ENCODE measurements around the gene DHFR.

Gene DHFR

DNA sequence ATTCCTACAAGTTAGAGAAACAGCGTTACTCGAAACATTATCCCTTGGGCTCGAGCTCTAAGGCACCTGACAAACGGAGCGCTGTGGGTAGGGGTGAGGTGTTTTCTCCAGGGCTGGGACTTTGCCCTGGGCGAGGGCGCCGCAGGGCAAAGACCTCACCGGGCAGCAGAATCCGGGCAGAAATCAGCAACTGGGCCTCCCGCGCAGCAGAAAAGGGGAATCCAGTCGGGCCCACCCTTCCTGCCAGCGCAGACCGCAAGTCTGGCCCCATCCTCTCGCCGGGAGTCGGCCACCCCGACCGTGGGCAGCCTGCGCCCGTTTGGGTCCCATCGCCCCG, 761 bp downstream of the DHFR start:
- DNase-seq, result no peak

DNA sequence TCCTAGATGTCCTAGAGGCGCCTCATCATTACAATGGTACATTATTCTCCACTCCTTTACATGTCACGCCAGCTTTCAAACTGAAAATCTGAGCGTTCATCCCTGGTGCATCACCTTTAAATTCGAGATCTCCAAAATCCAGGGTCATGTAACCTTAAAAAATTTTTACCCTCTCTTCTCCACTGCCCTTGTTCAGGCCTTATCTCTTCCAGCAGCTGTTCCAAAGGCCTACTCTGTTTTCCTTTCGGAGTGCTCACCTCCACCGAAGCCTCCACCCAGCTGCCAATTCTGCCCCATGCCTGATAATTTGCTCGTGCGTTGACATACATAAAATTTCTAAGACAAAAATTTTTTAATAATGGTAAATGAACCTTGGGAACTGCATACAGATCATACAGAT, 1.3 kb downstream of the DHFR start:
- DNase-seq, result no peak

DNA sequence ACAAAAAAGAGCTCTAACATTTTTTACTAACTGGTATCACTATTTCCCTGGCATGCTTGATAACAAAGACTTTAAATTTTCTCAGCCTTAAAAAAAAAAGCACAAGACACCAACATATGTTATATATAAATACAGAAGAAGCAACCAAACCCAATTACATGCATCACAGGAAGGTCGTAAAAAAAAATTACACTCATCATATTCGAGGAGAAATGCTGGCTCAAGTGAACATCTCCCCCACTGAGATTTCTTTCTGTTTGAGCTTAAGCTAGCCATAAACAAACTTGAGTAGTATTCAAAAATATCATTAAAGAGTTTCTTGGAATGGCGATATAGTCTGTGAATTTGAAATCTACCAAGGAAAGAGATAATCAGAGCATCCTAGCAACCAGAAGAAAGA, 7.9 kb downstream of the DHFR start:
- no peak for DNase-seq

DNA sequence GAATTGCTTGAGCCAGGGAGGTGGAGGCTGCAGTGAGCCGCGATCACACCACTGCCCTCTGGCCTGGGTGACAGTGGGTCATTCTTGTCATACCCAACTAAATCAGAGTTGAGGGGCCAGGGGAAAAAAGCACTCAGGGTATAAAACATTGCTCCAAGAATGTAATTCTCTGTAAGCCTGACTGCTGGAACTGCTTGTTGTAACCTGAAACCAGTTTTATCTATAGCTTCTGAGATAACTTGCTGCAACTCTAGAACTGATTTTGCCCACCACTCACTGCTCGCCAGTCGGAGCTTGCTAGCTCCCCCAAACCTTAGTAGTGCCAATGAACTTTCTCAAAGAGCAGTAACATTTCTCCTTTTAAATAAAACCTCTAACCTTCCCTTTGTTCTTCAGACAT, 9.9 kb downstream of the DHFR start:
- no peak for DNase-seq

DNA sequence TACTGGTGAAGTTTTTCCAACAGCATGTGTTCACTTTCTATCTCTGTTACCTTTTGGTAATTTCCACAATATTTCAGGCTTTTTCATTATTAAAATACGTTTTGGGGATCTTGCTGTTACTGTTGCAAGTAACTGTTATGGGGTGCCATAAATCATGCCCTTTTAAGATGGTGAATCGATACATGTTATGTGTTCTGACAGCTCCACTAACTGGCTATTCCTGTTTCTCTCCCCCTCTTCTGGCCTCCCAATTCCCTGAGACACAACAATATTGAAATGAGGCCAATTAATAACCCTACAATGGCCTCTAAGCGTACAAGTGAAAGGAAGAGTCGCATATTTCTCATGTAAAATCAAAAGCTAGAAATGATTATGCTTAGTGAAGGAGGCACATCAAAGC, 13.4 kb downstream of the DHFR start:
- DNase-seq, result no peak

DNA sequence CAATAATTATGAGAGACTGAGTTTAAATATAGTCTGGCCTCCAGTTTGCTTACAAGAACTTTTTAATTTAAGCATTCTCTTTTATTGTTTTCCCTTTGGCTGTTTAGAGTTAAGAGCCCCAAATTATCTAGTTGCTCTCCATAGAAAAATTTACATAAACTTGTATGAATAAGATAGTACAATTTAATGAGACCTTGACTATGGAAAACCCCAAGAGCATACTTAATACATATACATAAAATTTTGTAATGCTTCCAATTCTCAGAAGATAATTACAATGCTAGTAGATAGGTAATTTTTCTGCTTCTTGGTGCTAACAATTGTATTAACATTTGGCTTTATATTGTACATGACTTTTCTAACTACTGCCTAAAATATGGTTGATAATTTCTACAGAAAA, 20.6 kb downstream of the DHFR start:
- no peak for DNase-seq

DNA sequence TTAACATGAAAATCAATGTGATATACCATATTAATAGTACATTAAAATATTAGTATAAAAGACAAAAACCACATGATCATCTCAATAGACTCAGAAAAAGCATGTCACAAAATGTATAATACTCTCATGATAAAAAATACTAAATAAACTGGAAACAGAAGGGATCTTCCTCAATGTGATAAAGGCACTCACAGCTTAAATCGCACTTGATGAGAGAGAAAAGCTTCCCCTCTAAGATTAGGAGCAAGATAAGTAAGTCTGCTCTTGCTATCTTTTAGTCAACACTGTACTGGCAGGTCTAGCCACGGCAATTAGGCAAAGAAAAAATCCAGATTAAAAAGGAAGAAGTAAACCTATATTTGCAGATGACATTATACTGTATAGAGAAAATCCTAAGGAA, 22.1 kb downstream of the DHFR start:
- DNase-seq, result no peak

DNA sequence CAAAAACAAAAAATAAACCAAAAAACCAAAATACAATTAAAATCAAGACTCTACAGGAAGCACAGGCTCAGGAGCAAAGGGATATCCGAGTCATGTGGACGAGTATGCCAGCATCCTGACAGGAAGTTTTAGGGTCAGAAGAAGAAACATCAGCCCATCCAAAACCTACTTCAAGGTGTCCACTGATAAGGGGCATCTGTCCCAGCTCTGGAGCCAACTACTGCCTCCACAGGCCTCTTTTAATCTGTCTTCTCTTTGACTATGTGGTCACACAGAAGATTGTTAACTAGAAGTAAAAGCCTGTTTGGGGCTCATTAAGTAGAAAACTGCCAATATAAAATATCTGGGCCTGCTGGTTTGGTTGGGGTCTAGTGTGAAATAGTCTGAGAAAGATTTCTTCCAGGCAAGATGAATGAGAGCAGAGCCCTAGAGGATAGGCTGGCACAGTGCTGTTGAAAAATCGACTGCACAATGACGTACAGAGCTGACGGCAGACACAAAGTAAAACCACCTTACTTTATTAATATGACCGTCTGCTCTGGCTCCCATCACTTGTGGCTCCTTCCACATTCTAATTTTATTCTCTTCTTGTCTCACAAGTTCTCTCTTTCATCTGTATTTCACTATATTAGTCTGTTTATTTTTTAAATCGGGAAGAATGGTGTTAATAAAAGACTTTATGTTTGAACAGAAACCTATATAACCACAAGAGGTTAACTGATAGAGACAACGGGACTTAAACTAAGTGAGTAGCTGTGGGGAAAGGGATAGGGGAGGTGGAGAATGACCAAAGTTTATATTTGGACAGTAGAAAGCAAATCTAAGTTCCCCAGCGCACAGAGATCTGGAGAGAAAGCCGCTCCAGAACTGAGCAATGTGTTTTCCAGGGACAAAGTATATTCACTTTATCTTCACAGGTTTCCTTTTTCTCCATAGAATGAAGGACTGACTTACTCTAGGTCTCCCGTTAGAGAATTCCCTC, 23.2 kb downstream of the DHFR start:
- no peak for DNase-seq

DNA sequence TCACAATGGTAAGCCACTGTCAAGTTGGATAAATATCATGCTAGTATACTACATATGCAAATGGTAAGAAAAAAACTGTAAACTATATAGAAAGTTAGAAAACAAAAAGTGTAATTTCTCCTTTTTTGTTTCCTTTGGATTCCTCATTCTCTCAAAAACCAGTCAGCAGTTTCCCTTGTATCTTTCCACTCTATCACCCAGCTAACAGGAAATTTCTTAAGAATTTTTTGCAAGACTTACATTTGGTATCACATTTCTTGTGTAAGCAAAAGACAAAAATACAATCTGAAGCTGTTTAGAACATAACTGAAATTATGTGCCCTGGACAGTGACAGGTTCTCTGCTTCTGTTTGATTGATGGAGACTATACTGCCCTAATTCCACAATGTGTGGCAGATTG, 25.5 kb downstream of the DHFR start:
- no peak for DNase-seq

DNA sequence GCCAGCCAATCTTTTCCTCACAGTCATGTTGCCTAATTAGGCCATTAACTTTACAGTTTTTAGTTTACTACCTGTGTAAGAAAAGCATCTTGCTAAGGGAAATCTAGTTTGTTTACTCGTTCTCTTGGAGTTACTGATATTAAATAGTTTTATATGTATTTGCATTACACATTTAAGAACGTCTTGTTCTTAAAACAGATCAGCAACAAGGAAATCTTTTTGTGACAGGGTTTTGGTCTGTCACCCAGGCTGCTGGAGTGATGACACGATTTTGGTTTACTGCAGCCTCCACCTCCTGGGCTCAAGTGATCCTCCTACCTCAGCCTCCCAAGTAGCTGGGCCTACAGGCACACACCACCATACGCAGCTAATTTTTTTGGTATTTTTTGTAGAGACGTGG, 29.6 kb downstream of the DHFR start:
- no peak for DNase-seq

DNA sequence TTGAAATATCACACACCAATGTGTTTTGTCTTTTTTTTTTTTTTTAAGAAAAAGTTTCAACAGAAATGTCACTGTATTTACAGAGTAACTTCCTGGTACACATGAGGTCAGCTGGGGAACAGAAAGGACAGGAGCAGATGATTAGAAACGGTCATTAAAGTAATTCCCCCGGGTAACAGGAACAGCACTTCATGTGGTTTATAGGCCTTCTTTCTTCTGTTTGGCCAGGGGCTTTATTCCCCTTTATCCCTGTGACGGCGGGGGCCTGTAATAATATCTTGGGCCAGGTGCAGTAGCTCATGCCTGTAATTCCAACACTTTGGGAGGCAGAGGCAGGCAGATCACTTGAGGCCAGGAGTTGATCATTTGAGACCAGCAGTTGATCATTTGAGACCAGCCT, 30.8 kb downstream of the DHFR start:
- DNase-seq, result no peak

DNA sequence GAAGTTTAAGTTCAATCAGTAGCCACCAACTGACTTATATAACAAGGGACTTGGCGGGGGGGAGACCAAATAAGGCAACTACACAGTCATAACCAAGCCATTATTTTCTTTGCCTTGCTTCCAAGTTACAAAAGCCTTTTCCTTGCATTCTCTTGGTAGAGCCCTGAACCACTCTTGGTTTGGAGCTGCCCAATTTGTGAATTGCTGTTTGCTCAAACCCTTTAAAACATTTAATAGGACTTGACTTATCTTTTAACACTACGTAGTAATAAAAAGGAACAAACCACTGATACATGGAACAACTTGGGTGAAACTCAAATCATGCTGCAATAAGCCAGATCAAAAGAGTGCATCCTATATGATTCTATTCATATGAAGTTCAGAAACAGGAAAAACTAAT, 32.0 kb downstream of the DHFR start:
- no peak for DNase-seq

DNA sequence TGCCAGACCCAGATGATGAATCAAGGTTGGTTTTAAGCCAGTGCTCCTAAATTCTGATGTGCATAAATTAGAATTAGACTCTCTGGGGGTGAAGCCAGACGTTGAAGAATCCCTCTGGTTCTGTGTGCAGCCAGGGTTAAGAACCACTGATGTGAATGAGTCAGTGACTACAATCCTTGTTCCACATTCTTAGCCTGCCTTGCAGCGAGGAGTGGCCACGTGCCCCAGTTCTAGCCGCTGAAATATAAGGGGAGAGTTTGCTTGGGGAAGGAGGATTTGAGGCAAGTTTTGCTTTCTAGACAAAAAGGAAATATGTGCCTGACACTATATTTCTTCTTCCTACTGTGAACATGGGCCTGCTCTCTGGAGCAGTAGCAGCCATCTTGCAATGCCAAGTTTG, 34.6 kb downstream of the DHFR start:
- DNase-seq, result no peak

DNA sequence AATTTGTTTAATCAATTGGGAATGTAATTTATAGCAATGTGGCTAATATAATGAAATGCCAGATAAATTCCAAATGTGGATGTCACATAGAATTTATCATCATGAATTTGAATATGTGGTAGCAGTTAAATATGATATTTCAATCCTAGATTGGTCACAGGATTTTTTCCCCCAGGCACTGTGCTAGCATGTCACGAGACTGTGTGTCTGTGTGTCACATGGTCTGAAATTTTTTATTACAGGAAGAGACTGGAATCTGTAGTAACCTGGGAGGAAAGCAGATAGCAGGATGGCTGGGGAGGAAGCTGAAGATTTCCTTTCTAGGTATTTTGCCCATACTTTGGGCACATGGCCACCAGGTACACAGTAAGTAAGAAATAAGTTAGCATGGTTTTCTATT, 35.7 kb downstream of the DHFR start:
- no peak for DNase-seq

DNA sequence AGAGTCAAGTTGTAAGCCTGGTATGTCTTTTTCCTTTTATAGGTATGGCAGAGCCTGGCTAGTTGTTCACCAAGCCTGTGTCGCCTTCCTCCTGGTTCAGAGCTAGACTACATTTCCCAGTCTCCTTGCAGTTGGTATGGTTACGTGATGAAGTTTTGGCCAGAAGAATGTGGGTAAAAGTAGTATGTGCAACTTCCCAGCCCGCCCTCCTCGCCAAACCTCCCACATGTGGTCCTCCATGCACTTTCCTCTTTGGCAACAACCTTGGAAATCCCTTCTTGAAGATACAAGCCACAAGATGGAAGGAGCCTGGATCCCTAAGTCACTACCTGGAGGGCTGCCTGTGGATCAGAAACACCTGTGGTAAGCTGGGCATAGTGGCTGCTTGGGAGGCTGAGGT, 36.3 kb downstream of the DHFR start:
- DNase-seq, result no peak

DNA sequence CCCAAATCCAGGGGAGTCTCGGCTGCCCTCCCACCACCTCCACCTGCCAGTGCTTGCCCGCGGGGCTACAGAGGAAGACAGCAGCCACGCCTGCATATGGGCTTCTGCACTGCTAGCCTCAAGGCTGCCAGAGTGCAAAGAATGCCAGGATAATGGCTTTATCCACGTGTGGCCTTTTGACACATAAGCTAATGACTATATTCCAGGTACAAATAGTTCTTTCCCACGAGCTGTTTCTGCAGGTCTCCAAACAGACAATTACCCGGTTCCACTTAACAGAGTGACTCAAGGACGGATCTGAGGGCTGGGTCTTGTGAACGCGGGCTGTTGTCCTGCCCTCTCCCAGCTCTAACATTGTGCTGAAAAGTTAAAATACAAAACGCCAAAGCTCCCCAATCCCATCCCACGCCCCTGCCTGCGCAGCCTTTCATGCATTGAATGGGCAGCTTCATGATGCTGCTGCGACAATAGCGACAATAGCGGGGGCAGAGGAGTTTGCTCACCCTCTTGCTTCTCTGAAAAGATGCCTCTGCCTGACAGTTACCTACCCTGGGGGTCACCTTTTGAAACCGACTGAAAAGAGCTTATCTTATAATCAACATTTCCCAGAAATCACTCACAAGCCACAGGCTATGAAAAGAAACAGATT, 39.4 kb downstream of the DHFR start:
- DNase-seq, result no peak

DNA sequence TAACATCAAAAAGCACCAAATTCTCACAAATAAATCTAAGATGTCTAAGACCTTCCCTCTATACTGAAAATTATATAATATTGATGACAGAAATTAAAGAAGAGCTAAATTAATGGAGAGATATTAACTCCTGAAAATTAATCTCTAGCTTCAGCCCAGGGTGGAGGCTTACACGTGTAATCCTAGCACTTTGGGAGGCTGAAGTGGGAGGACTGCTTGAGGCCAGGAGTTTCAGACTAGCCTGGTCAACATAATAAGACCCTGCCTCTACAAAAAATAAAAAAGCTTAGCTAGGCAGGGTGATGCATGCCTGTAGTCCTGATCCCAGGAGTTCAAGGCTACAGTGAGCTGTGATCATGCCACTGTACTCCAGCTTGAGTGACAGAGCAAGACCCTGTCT, 45.1 kb downstream of the DHFR start:
- no peak for DNase-seq

DNA sequence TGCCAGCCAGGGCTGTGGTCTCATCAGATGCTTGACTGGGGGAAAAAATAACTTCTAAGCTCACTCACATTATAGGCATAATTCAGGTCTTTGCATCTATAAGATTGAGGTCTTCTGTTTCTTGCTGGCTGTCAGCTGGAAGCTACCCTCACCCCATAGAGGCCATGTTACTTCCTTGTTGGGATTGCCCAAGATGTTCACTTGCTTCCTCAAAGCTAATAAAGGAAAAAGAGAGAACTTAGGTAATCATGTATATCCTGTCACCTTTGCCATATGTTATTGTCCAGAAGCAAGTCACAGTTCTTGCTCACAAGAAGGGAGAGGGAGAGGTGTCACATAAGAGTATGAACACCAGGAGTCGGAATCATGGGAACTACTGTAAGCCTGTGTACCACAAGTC, 46.1 kb downstream of the DHFR start:
- no peak for DNase-seq

DNA sequence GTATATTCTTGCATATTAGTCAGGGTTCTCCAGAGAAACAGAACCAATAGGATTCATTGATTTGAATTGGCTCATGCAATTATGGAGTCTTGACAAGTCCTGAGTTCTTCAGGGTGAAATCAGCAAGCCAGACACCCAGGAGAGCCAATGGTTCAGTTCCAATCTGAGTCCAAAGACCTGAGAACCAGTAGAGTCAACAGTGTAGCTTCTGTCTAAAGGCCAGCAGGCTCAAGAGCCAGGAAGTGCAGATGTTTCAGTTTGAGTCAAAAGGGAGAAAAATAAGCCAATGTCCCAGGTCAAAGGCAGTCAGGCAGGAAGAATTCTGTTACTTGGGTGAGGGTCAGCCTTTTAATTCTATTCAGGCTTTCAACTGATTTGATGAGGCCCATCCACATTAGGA, 47.0 kb downstream of the DHFR start:
- no peak for DNase-seq

DNA sequence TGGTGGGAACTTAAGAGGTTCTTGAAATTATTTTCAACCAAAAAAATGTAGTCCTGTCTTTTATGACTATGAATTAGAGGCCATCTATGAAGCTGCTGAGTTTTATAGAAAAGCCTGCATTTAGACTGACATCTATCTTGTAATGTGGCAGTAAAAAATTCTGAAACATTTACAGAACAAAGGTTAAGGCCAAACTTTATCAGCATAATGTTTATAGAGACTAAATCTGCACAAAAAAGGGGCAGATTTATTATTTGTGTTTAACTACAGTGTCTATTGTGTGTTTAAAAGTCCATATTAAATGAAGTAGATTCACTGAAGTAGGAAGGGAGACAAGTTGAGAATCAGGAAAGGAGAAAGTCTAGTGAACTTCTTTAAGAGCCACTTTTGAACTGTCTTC, 47.4 kb downstream of the DHFR start:
- DNase-seq, result no peak

DNA sequence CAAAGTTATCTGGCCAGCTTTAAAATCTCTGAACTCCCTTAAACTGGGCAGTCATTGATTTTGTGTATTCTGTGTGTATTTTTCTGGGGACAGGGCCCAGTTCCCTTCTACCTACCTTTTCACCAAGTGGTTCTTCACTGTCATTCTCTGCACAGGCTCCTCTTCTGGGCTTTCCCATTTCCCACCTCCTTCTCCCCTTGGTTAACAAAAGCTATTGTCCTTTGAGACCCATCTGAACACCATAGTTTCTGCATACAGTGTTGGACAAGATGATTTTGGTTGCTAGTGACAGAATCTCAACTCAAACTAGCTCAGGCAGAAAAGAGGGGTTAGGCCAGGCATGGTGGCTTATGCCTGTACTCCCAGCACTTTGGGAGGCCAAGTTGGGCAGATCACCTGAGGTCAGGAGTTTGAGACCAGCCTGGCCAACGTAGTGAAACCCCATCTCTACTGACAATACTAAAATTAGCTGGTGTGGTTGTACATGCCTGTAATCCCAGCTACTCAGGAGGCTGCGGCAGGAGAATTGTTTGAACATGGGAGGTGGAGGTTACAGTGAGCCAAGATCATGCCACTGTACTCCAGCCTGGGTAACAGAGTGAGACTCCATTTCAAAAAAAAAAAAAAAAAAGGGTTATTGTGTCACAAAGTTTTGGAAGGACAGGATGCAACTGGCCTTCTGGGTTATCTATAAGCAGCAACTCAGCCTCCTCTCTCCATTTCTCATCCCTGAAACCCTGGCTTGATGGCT, 53.7 kb downstream of the DHFR start:
- no peak for DNase-seq

DNA sequence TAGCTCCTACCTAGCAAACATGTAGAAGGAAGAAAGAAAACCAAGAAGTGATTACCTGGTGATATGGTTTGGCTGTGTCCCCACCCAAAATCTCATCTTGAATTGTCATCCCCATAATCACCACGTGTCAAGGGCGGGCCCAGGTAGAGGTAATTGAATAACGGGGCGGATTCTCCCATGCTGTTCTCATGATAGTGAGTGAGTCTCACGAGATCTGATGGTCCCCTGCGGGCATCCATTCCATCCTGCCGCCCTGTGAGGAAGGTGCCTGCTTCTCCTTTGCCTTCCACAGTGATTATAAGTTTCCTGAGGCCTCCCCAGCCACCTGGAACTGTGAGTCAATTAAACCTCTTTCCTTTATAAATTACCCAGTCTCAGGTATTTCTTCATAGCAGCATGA, 57.3 kb downstream of the DHFR start:
- no peak for DNase-seq

DNA sequence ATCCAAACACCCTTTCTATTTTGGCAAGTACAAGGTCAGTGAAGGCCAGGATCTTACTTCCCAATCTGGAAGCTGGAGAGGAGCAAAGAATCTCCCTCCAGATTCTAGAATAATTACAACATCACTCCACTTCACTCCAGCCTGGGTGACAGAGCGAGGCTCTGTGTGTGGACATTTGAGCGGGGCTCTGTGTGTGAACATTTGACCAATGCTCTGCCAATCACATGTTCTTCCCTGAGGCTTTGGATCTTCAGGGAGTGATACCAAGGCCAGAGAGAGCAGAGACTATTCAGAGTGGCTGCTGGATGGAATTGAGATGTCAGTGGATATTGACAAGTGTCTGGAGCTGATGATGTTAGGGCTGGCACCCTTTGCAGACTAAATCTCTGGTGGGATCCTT, 60.0 kb downstream of the DHFR start:
- DNase-seq, result no peak

DNA sequence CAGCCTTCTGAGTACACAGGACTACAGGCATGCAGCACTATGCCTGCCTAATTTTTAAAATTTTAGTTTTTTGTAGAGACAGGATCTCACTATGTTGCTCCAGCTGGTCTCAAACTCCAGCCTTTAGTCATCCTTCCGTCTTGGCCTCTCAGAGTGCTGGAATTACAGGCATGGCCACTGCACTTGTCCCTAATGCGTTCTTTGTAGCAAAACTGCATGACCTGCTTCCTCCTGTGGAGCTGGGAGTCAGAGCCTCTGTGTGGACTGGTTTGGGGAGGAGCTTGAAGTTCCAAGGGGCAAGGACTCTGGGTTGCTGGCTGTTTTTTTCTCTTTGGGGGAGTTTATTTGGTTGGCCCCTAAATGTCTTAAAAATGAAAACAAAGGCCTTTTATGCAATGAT, 62.0 kb downstream of the DHFR start:
- no peak for DNase-seq
